Neural cell (in vitro differentiated cells): ENCODE data around the gene TLE4. TPM values are rescaled to one million over a fixed set of nuclear protein-coding genes. Genes with fewer than 3 reads are reported as not detected.

ENCODE experiments used
- H2AFZ ChIP-seq: fragments of 200-600, 300-800 bp; sonication (generic), shearing (Covaris generic); 2 replicates; pipeline ENCODE4 v1.6.0; 2014; ENCODE audit warnings: low read depth, mild to moderate bottlenecking, antibody characterized with exemption, low read length, moderate library complexity
- H3F3A ChIP-seq: fragments of 200-600 bp; shearing (Covaris generic); 2 replicates; pipeline ENCODE4 v1.6.1; 2016; ENCODE audit warnings: mild to moderate bottlenecking, moderate library complexity, mixed read lengths, antibody characterized with exemption, low read length; ENCODE audit not compliant: insufficient read depth, poor library complexity, severe bottlenecking
- H3K27ac ChIP-seq: fragments of 200-600, 300-800 bp; sonication (generic), shearing (Covaris generic); 2 replicates; pipeline ENCODE4 v1.5.1; 2014; ENCODE audit warnings: mild to moderate bottlenecking, low read length, moderate library complexity
- H3K27me3 ChIP-seq: fragments of 300-800, 200-600 bp; sonication (generic), shearing (Covaris generic); 2 replicates; pipeline ENCODE4 v1.6.0; 2014; ENCODE audit warnings: mild to moderate bottlenecking, low read depth, low read length, moderate library complexity; ENCODE audit not compliant: insufficient read depth
- H3K36me3 ChIP-seq: fragments of 300-800, 200-600 bp; sonication (generic), shearing (Covaris generic); 2 replicates; pipeline ENCODE4 v1.5.1; 2014; ENCODE audit warnings: mild to moderate bottlenecking, antibody characterized with exemption, low read length, moderate library complexity; ENCODE audit not compliant: insufficient read depth
- H3K4me2 ChIP-seq: fragments of 300-800, 200-600 bp; sonication (generic), shearing (Covaris generic); 2 replicates; pipeline ENCODE4 v1.6.0; 2014; ENCODE audit warnings: mild to moderate bottlenecking, low read length
- H3K4me3 ChIP-seq: fragments of 300-800, 200-600 bp; sonication (generic), shearing (Covaris generic); 2 replicates; pipeline ENCODE4 v1.5.1; 2014; ENCODE audit warnings: mild to moderate bottlenecking, low read length, moderate library complexity
- H3K79me2 ChIP-seq: fragments of 200-600 bp; shearing (Covaris generic); replicated peaks from 2 replicates; pipeline ENCODE4 v1.6.0; 2014; ENCODE audit warnings: mild to moderate bottlenecking, low read length, moderate library complexity; ENCODE audit not compliant: insufficient read depth
- H3K9ac ChIP-seq: fragments of 300-800, 200-600 bp; sonication (generic), shearing (Covaris generic); 2 replicates; pipeline ENCODE4 v1.6.1; 2016; ENCODE audit warnings: mild to moderate bottlenecking, low read length, mixed read lengths
- H3K9me2 ChIP-seq: fragments of 200-600 bp; shearing (Covaris generic); 2 replicates; pipeline ENCODE4 v1.6.1; 2016; ENCODE audit warnings: mild to moderate bottlenecking, low read length, mixed read lengths; ENCODE audit not compliant: insufficient read depth
- H3K9me3 ChIP-seq: fragments of 200-600, 300-800 bp; sonication (generic), shearing (Covaris generic); 2 replicates; pipeline ENCODE4 v1.6.1; 2016; ENCODE audit warnings: mild to moderate bottlenecking, mixed run types, low read length, moderate library complexity, mixed read lengths
- H4K20me1 ChIP-seq: fragments of 200-600 bp; shearing (Covaris generic); 2 replicates; pipeline ENCODE4 v1.6.1; 2016; ENCODE audit warnings: mild to moderate bottlenecking, mixed run types; ENCODE audit not compliant: insufficient read depth
- CTCF ChIP-seq: fragments of 450-650 bp; IDR thresholded peaks from 2 replicates; pipeline ENCODE4 v1.5.1; 2014; ENCODE audit warnings: antibody characterized with exemption, mild to moderate bottlenecking, moderate library complexity; ENCODE audit not compliant: poor library complexity, severe bottlenecking
- EZH2 ChIP-seq: fragments of 200-600, 300-800 bp; shearing (Covaris generic), sonication (generic); IDR thresholded peaks from 2 replicates; pipeline ENCODE4 v1.6.1; 2014; ENCODE audit warnings: antibody characterized with exemption, low read length, borderline replicate concordance, mild to moderate bottlenecking; ENCODE audit not compliant: insufficient read depth, poor library complexity, severe bottlenecking
- MXI1 ChIP-seq: fragments of 450-650 bp; conservative IDR thresholded peaks from 2 replicates; pipeline ENCODE4 v1.6.1; 2014; ENCODE audit warnings: antibody characterized with exemption, mild to moderate bottlenecking; ENCODE audit not compliant: poor library complexity, severe bottlenecking
- POLR2AphosphoS5 ChIP-seq: IDR thresholded peaks from 2 replicates; pipeline ENCODE4 v1.6.1; 2012
- RAD21 ChIP-seq: fragments of 450-650 bp; conservative IDR thresholded peaks from 2 replicates; pipeline ENCODE4 v1.6.1; 2014; ENCODE audit warnings: antibody characterized with exemption, mild to moderate bottlenecking, moderate library complexity
- REST ChIP-seq: IDR thresholded peaks from 2 replicates; pipeline ENCODE4 v1.6.1; 2012; ENCODE audit warnings: borderline replicate concordance
- SMC3 ChIP-seq: fragments of 450-650 bp; conservative IDR thresholded peaks from 2 replicates; pipeline ENCODE4 v1.6.1; 2014; ENCODE audit warnings: antibody characterized with exemption, mild to moderate bottlenecking, moderate library complexity; ENCODE audit not compliant: poor library complexity
- polyA plus RNA-seq: library from polyadenylated mRNA; depleted of rRNA; stranded (reverse); fragments of >200 nt; gene quantifications from 2 replicates; pipeline ENCODE4 v1.2.3, GENCODE V29; 2014

The TLE4 gene
- polyA plus RNA-seq, 1 donor from 2014 or later = 143 TPM

GRCh38 chr9:79615038-79615437 lies 43.3 kb downstream of the TLE4 start:
- no peaks in the 10 kb centered on the region for H3K36me3 ChIP-seq
- H3F3A ChIP-seq = peaks cover 3% of the 10 kb centered on the region
- H3K9ac ChIP-seq = no peak overlapping the region
- no peaks in the 10 kb centered on the region for H4K20me1 ChIP-seq
- H3K4me3 ChIP-seq = no peak overlapping the region
- H3K79me2 ChIP-seq = peaks cover 99% of the 10 kb centered on the region
- no peaks in the 10 kb centered on the region for H3K9me2 ChIP-seq
- TF ChIP-seq REST = no peak
- no peaks in the 10 kb centered on the region for H3K27me3 ChIP-seq
- no peak overlapping the region for H3K27ac ChIP-seq
- H3K4me2 ChIP-seq = no peak overlapping the region
- no peak overlapping the region for H2AFZ ChIP-seq
- H3K9me3 ChIP-seq = no peaks in the 10 kb centered on the region

- H2AFZ ChIP-seq = no peak overlapping the region
- H3K9me2 ChIP-seq = no peaks in the 10 kb centered on the region
- H3K27me3 ChIP-seq = no peaks in the 10 kb centered on the region
- no peaks in the 10 kb centered on the region for H3K36me3 ChIP-seq
- H4K20me1 ChIP-seq = no peaks in the 10 kb centered on the region
- H3K27ac ChIP-seq = no peak overlapping the region
- no peak overlapping the region for H3K4me3 ChIP-seq
- peaks cover 99% of the 10 kb centered on the region for H3K79me2 ChIP-seq
- no peaks in the 10 kb centered on the region for H3K9me3 ChIP-seq
- TF ChIP-seq SMC3 = no peak
- no peak for TF ChIP-seq EZH2
- no peak for TF ChIP-seq RAD21
- no peak for TF ChIP-seq CTCF
- no peak for TF ChIP-seq POLR2AphosphoS5
- H3F3A ChIP-seq = peaks cover under 1% of the 10 kb centered on the region
- no peak overlapping the region for H3K4me2 ChIP-seq
- H3K9ac ChIP-seq = no peak overlapping the region
Observed at GRCh38 chr9:79616013-79616412, 44.2 kb downstream of the TLE4 start.

GRCh38 chr9:79616971-79617370 lies 45.2 kb downstream of the TLE4 start:
- H3K36me3 ChIP-seq = no peaks in the 10 kb centered on the region
- no peak overlapping the region for H2AFZ ChIP-seq
- H4K20me1 ChIP-seq = no peaks in the 10 kb centered on the region
- H3K9me3 ChIP-seq = no peaks in the 10 kb centered on the region
- H3F3A ChIP-seq = no peaks in the 10 kb centered on the region
- H3K4me2 ChIP-seq = no peak overlapping the region
- H3K79me2 ChIP-seq = peaks cover 100% of the 10 kb centered on the region
- no peak overlapping the region for H3K4me3 ChIP-seq
- H3K9ac ChIP-seq = no peak overlapping the region
- H3K9me2 ChIP-seq = no peaks in the 10 kb centered on the region
- no peak for TF ChIP-seq REST
- no peak for TF ChIP-seq RAD21
- TF ChIP-seq EZH2 = no peak
- TF ChIP-seq MXI1 = no peak
- no peaks in the 10 kb centered on the region for H3K27me3 ChIP-seq
- no peak overlapping the region for H3K27ac ChIP-seq
